MV-4-11 (cell line): ENCODE data around the gene TPSD1.
"Not testable (repeated sequence)": the region's sequence is repeated elsewhere in the genome, so short reads cannot be mapped to it uniquely, and the experiment has no call there.

Experiments used
- DNase-seq: peaks from one replicate; lab custom pipeline; 2025; lab: John Stamatoyannopoulos, UW

TPSD1 gene

DNA sequence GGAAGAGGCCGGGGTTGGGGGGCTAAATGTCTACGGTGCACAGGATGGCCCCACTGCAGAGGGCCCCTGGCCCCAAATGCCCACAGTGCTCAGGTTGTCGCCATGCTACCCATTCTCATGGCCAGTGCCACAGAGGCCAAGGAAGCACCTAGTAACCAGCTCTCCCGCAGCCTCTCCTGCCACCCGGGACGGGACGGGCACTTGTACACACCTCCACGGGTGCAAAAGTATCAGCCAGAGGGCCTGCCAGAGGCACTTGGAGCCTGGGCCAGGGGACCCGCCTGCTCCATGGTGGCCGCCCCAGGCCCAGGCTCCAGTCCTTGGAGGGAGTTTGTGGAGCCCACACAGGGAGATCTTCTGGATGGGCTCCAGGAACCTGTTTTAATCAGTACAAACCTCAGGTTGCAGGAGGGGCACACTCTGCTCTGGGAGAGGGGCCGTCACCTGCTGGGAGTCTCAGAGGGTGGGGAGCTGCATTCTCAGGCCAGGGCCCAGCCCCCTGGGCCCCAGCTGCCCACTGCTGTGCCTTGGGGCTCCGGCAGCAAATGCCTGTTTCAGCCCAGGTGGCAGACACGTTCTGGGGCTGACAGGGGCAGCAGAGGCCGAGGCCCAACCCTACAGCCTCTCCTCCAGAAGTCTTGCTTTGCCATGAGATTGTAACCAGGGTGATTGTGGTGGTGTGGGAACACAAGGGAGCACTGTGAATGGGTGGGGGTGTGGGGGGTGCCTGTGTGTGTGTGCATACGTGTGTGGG is 7.9 kb downstream of the TPSD1 start:
- DNase-seq, result no peak

- DNase-seq, result no peak
These were observed 8.6 kb downstream of the TPSD1 start for GRCh38 chr16:1264345-1265089.

GRCh38 chr16:1265090-1265630 is 9.3 kb downstream of the TPSD1 start:
- no peak for DNase-seq

DNA sequence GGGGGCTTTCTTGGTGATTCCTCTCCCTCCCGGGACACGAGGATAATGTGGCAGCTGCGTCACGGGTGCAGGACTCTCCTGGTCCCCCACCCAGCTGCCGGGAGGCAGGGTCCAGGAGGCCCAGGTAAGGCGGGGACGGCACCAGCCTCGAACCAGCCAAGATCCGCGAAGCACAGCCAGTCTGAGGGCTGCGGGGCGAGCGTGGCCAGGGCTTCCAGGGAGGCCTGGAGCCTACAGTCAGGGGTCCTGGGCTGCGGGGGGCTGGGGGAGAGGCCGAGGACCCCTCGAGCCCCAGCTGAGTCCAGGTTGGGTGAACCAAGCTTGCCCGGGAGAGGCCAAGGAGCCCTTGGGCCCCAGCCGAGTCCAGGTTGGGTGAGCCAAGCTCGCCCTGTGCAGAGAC is 10.0 kb downstream of the TPSD1 start:
- DNase-seq, result no peak

DNA sequence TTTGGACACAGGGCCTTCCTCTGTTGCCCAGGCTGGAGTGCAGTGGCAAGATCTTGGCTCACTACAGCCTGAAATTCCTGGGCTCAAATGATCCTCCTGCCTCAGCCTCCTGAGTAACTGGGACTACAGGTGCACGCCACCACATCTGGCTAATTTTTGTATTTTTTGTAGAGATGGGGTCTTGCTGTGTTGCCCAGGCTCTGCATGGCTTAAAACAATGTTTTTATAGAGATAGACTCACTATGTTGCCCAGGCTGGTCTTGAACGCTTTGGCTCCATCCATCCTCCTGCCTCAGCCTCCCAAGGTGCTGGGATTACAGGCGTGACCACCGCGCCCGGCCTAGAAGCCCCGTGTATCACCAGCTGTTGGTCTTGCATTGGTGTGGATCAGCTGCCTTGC is 13.5 kb downstream of the TPSD1 start:
- DNase-seq, result not testable (repeated sequence)

DNA sequence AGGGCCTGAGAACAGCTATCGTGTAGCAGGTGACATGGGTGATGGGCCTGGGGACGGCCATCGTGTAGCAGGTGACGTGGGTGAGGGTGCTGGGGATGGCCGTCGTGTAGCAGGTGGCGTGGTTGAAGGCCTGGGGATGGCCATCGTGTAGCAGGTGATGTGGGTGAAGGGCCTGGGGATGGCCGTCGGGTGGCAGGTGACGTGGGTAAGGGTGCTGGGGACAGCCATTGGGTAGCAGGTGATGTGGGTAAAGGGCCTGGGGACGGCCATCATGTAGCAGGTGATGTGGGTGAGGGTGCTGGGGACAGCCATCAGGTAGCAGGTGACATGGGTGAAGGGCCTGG is 15.5 kb downstream of the TPSD1 start:
- no peak for DNase-seq

- DNase-seq, result not testable (repeated sequence)
These were observed 16.0 kb downstream of the TPSD1 start for GRCh38 chr16:1271724-1272413.

GRCh38 chr16:1272453-1273198 is 16.8 kb downstream of the TPSD1 start:
- no peak for DNase-seq

- DNase-seq, result no peak
These were observed 17.9 kb downstream of the TPSD1 start for GRCh38 chr16:1273816-1274215.

GRCh38 chr16:1274767-1275166 is 18.9 kb downstream of the TPSD1 start:
- no peak for DNase-seq

- no peak for DNase-seq
These were observed 20.1 kb downstream of the TPSD1 start for GRCh38 chr16:1275791-1276579.

- DNase-seq, result no peak
These were observed 20.7 kb downstream of the TPSD1 start for GRCh38 chr16:1276580-1276878.

GRCh38 chr16:1277151-1277598 is 21.3 kb downstream of the TPSD1 start:
- DNase-seq, result no peak

DNA sequence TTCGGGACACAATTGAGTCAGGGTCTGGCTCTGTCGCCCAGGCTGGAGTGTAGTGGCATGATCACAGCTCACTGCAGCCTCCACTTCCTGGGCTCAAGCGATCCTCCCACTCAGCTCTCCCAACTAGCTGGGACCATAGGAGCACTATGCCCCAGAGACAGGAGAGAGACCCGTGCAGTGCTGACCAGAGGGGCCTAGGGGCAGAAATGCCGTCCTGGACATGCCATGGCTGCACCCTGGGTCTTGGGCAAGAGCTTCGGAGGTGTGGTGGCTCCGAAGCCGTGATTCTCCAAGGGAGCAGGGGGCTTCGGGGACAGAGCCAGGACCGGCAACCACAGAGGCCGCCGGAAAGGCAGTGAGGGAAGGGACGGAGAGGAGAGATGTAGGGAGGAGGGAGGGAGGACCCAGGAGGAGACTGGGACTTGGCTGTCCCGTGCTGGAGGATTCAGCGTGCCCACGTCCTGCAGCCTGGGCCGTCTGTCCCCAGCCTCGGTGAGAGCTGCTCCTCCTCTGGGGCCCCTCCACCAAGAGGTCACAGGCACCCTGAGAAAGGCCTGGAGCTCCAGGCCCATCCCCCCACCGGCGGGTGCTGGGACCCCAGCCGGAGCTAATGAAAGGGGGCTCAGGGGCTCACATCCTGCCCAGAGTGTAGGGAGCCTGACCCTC is 21.9 kb downstream of the TPSD1 start:
- no peak for DNase-seq

GRCh38 chr16:1278477-1278876 is 22.6 kb downstream of the TPSD1 start:
- DNase-seq, result no peak

- no peak for DNase-seq
These were observed 23.4 kb downstream of the TPSD1 start for GRCh38 chr16:1279081-1279944.

GRCh38 chr16:1279945-1280589 is 24.2 kb downstream of the TPSD1 start:
- no peak for DNase-seq

GRCh38 chr16:1280783-1281182 is 24.9 kb downstream of the TPSD1 start:
- DNase-seq, result no peak

- no peak for DNase-seq
These were observed 25.6 kb downstream of the TPSD1 start for GRCh38 chr16:1281517-1281916.
